ENCODE results near the gene PKP4.
A peak's percentile ranks its signal among the peaks of the same experiment; 100 is the strongest.

PKP4 gene

GRCh38 chr2:158509928-158510797 is 53.4 kb downstream of the PKP4 start:
- no peak overlapping the region for H3K4me3 ChIP-seq (ENCODE audit: low read depth, low read length)
- no peaks in the 10 kb centered on the region for H3K36me3 ChIP-seq (ENCODE audit: insufficient read depth, low read length)
- H3K27me3 ChIP-seq (ENCODE audit: insufficient read depth, low read length), result no peaks in the 10 kb centered on the region
- peaks cover 7% of the 10 kb centered on the region for H3K4me1 ChIP-seq (ENCODE audit: control insufficient read depth, insufficient read depth, low read length, unreplicated experiment)
- H2AFZ ChIP-seq (ENCODE audit: low read length, unreplicated experiment), result no peak overlapping the region
- 0 out of 2 replicates have a peak overlapping the region, but pooled peaks have one; percentile 13 for H3K27ac ChIP-seq (ENCODE audit: low read depth, low read length)
- peaks cover 32% of the 10 kb centered on the region for H3K79me2 ChIP-seq (ENCODE audit: control insufficient read depth, insufficient read depth, low read length, unreplicated experiment)

- H2AFZ ChIP-seq (ENCODE audit: low read length, unreplicated experiment), result no peak overlapping the region
- peaks cover 7% of the 10 kb centered on the region for H3K4me1 ChIP-seq (ENCODE audit: control insufficient read depth, insufficient read depth, low read length, unreplicated experiment)
- H3K36me3 ChIP-seq (ENCODE audit: insufficient read depth, low read length), result no peaks in the 10 kb centered on the region
- H3K79me2 ChIP-seq (ENCODE audit: control insufficient read depth, insufficient read depth, low read length, unreplicated experiment), result peaks cover 26% of the 10 kb centered on the region
- H3K27ac ChIP-seq (ENCODE audit: low read depth, low read length), result no peak overlapping the region
- H3K4me3 ChIP-seq (ENCODE audit: low read depth, low read length), result no peak overlapping the region
- no peaks in the 10 kb centered on the region for H3K27me3 ChIP-seq (ENCODE audit: insufficient read depth, low read length)
These were observed 54.1 kb downstream of the PKP4 start for GRCh38 chr2:158510887-158511286.

GRCh38 chr2:158511706-158512105 is 55.0 kb downstream of the PKP4 start:
- peaks cover 7% of the 10 kb centered on the region for H3K4me1 ChIP-seq (ENCODE audit: control insufficient read depth, insufficient read depth, low read length, unreplicated experiment)
- H3K4me3 ChIP-seq (ENCODE audit: low read depth, low read length), result no peak overlapping the region
- no peaks in the 10 kb centered on the region for H3K36me3 ChIP-seq (ENCODE audit: insufficient read depth, low read length)
- no peaks in the 10 kb centered on the region for H3K27me3 ChIP-seq (ENCODE audit: insufficient read depth, low read length)
- H2AFZ ChIP-seq (ENCODE audit: low read length, unreplicated experiment), result no peak overlapping the region
- peaks cover 22% of the 10 kb centered on the region for H3K79me2 ChIP-seq (ENCODE audit: control insufficient read depth, insufficient read depth, low read length, unreplicated experiment)
- no peak overlapping the region for H3K27ac ChIP-seq (ENCODE audit: low read depth, low read length)

GRCh38 chr2:158512323-158512722 is 55.6 kb downstream of the PKP4 start:
- Histone ChIP-seq H3K4me1 (ENCODE audit: control insufficient read depth, insufficient read depth, low read length, unreplicated experiment) (peaks cover 7% of the 10 kb centered on the region), H2AFZ (ENCODE audit: low read length, unreplicated experiment) (no peak overlapping the region), H3K27me3 (ENCODE audit: insufficient read depth, low read length) (no peaks in the 10 kb centered on the region), H3K79me2 (ENCODE audit: control insufficient read depth, insufficient read depth, low read length, unreplicated experiment) (peaks cover 16% of the 10 kb centered on the region), H3K4me3 (ENCODE audit: low read depth, low read length) (no peak overlapping the region), H3K36me3 (ENCODE audit: insufficient read depth, low read length) (no peaks in the 10 kb centered on the region), H3K27ac (ENCODE audit: low read depth, low read length) (no peak overlapping the region)

DNA sequence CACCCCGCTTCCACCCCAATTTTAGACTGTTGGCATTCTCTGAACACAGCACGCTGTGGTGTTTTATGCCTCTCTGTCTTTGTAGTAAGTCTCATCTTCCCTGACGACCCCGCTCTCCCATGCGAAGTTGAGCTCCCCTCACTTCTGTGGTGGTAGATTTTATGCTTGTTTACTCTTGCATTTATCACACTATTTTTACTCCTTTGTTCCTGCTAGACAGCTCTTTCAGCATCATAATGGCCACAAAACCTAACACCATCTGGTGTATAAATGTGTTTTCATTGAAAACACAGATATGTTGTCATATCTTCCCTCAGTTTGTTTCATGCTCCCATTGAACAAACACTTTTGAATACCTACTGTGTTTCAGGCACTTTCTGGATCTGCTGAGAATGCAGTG is 57.1 kb downstream of the PKP4 start:
- no peak overlapping the region for H3K27ac ChIP-seq (ENCODE audit: low read depth, low read length)
- no peak overlapping the region for H2AFZ ChIP-seq (ENCODE audit: low read length, unreplicated experiment)
- H3K27me3 ChIP-seq (ENCODE audit: insufficient read depth, low read length), result no peaks in the 10 kb centered on the region
- no peak overlapping the region for H3K4me3 ChIP-seq (ENCODE audit: low read depth, low read length)
- peaks cover 7% of the 10 kb centered on the region for H3K4me1 ChIP-seq (ENCODE audit: control insufficient read depth, insufficient read depth, low read length, unreplicated experiment)
- H3K79me2 ChIP-seq (ENCODE audit: control insufficient read depth, insufficient read depth, low read length, unreplicated experiment), result peaks cover 20% of the 10 kb centered on the region
- H3K36me3 ChIP-seq (ENCODE audit: insufficient read depth, low read length), result no peaks in the 10 kb centered on the region

- H3K4me1 ChIP-seq (ENCODE audit: control insufficient read depth, insufficient read depth, low read length, unreplicated experiment), result peaks cover 4% of the 10 kb centered on the region
These were observed 61.3 kb downstream of the PKP4 start for GRCh38 chr2:158518084-158518483.

DNA sequence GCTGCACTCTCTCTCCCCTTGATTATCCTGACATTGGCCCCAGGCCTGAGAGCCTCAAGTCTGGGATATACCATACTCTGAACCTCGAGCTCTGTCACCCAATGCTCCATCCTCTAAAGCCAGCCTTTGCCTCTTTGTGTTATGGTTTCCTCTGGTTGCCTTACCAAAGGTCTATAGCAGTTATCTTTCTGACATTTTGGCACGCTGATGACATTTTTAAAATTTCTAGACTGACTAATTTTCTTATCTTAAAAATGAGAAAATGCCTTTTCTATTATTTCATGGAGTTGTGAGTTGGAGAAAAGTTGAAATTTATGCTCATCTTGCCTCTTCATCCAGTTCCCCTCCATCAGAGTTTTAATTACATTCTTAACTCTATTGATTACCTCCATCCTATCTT is 62.7 kb downstream of the PKP4 start:
- no peaks in the 10 kb centered on the region for H3K27me3 ChIP-seq (ENCODE audit: insufficient read depth, low read length)
- peaks cover 5% of the 10 kb centered on the region; the same call in 1 of the 2 replicates for H3K36me3 ChIP-seq (ENCODE audit: insufficient read depth, low read length)
- H2AFZ ChIP-seq (ENCODE audit: low read length, unreplicated experiment), result no peak overlapping the region
- no peak overlapping the region for H3K27ac ChIP-seq (ENCODE audit: low read depth, low read length)
- peaks cover 4% of the 10 kb centered on the region for H3K4me1 ChIP-seq (ENCODE audit: control insufficient read depth, insufficient read depth, low read length, unreplicated experiment)
- no peak overlapping the region for H3K4me3 ChIP-seq (ENCODE audit: low read depth, low read length)
- H3K79me2 ChIP-seq (ENCODE audit: control insufficient read depth, insufficient read depth, low read length, unreplicated experiment), result peaks cover 24% of the 10 kb centered on the region

More at GRCh38 chr2:158518084-158518483, 61.3 kb downstream of the PKP4 start:
- Histone ChIP-seq H3K79me2 (ENCODE audit: control insufficient read depth, insufficient read depth, low read length, unreplicated experiment) (peaks cover 25% of the 10 kb centered on the region), H3K27ac (ENCODE audit: low read depth, low read length) (no peak overlapping the region), H3K27me3 (ENCODE audit: insufficient read depth, low read length) (no peaks in the 10 kb centered on the region), H3K36me3 (ENCODE audit: insufficient read depth, low read length) (peaks cover 5% of the 10 kb centered on the region; the same call in 1 of the 2 replicates), H2AFZ (ENCODE audit: low read length, unreplicated experiment) (no peak overlapping the region), H3K4me3 (ENCODE audit: low read depth, low read length) (no peak overlapping the region)

DNA sequence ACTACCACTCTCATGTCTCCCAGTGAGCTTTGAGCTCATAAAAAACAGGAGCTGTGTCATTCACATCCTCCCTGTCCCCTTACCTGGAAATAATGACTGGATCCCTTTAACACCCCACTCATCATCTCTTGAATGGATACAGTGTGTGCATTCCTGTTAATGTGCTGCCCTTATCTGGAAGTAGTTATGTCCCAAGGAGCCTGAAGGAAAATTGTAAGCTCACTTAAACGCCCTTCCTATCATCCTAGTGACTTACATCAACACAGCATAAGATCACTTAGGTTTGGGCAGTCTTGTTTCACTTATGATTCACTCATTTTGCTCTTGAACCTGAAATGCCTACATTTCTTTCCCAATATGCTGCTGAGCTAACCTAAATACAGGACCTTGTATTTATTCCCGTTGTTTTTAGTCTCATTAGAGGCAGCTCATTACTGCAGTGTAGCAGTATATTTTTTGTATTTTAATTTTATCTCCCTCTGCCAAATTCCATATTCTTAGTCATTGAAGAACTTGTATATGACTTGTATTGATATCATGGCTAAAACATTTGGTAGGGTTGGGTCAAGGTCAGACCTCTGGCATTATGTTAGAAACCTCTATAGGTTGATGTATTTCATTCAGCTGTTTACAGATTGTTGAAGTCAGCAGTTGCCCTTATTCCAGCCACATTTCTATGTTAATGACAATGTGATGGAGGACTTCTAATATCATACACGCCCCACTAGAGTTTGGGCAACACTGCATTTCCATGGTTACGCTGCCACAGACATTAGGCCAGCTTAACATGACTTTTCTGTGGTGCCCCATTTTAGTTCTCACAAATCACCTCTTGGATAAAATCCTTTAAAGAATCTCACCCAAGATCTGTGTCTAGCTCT is 72.9 kb downstream of the PKP4 start:
- H3K4me1 ChIP-seq (ENCODE audit: control insufficient read depth, insufficient read depth, low read length, unreplicated experiment), result peaks cover 15% of the 10 kb centered on the region
- H3K79me2 ChIP-seq (ENCODE audit: control insufficient read depth, insufficient read depth, low read length, unreplicated experiment), result no peaks in the 10 kb centered on the region
- H3K27ac ChIP-seq (ENCODE audit: low read depth, low read length), result peak overlapping the region; percentile 17
- H3K4me3 ChIP-seq (ENCODE audit: low read depth, low read length), result no peak overlapping the region
- no peaks in the 10 kb centered on the region for H3K27me3 ChIP-seq (ENCODE audit: insufficient read depth, low read length)
- no peaks in the 10 kb centered on the region for H3K36me3 ChIP-seq (ENCODE audit: insufficient read depth, low read length)
- H2AFZ ChIP-seq (ENCODE audit: low read length, unreplicated experiment), result no peak overlapping the region

DNA sequence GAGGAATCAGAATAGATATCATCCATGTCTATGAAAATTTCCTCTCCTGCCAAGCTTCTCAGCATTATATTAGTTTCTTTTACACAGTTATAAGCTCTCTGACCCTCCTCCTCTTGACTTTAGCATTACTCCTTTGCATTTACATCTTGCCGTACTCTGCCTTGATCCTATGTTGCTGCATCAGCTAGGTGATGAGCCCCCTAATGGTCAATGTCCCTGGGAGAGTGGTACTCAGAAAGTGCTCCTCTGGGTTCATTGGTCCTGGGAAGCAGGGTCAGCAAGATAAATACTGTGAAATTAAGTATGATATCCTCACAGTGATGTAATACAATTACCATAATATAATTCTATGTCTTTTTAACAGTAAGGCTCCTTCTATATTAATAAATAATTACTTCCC is 74.1 kb downstream of the PKP4 start:
- Histone ChIP-seq H3K27ac (ENCODE audit: low read depth, low read length) (no peak overlapping the region), H3K4me3 (ENCODE audit: low read depth, low read length) (no peak overlapping the region), H2AFZ (ENCODE audit: low read length, unreplicated experiment) (no peak overlapping the region), H3K4me1 (ENCODE audit: control insufficient read depth, insufficient read depth, low read length, unreplicated experiment) (peaks cover 15% of the 10 kb centered on the region), H3K27me3 (ENCODE audit: insufficient read depth, low read length) (no peaks in the 10 kb centered on the region), H3K36me3 (ENCODE audit: insufficient read depth, low read length) (no peaks in the 10 kb centered on the region), H3K79me2 (ENCODE audit: control insufficient read depth, insufficient read depth, low read length, unreplicated experiment) (no peaks in the 10 kb centered on the region)

- Histone ChIP-seq H2AFZ (ENCODE audit: low read length, unreplicated experiment) (no peak overlapping the region), H3K27me3 (ENCODE audit: insufficient read depth, low read length) (no peaks in the 10 kb centered on the region), H3K4me1 (ENCODE audit: control insufficient read depth, insufficient read depth, low read length, unreplicated experiment) (peaks cover 15% of the 10 kb centered on the region), H3K4me3 (ENCODE audit: low read depth, low read length) (no peak overlapping the region), H3K36me3 (ENCODE audit: insufficient read depth, low read length) (no peaks in the 10 kb centered on the region), H3K79me2 (ENCODE audit: control insufficient read depth, insufficient read depth, low read length, unreplicated experiment) (no peaks in the 10 kb centered on the region), H3K27ac (ENCODE audit: low read depth, low read length) (no peak overlapping the region)
These were observed 76.3 kb downstream of the PKP4 start for GRCh38 chr2:158533009-158533408.

Data from ACC112 (cell line).